Kidney epithelial cell (primary cell): ENCODE measurements around the gene PLA2R1. TPM values are rescaled to one million over a fixed set of nuclear protein-coding genes. Genes with fewer than 3 reads are reported as not detected.

Experiments used
- DNase-seq: peaks from one replicate; pipeline ENCODE4 v3.0.0-alpha.2; 2010; ENCODE audit warnings: low read depth
- H3K27me3 ChIP-seq: 2 replicates; pipeline ENCODE4 v1.6.0; 2011; ENCODE audit warnings: low read length; ENCODE audit not compliant: control insufficient read depth, insufficient read depth
- H3K36me3 ChIP-seq: 2 replicates; pipeline ENCODE4 v1.5.1; 2011; ENCODE audit warnings: low read length; ENCODE audit not compliant: control insufficient read depth, insufficient read depth
- H3K4me3 ChIP-seq: 2 replicates; pipeline ENCODE4 v1.5.1; 2011; ENCODE audit warnings: low read depth, mild to moderate bottlenecking, control low read depth, low read length
- total RNA-seq: library from RNA; depleted of rRNA; stranded (reverse); fragments of >200 nt; gene quantifications from 2 replicates; pipeline ENCODE4 v1.2.3, GENCODE V29; 2015
- TF ChIP-seq, protein P1 (sequence below): IDR thresholded peaks from 2 replicates; pipeline ENCODE4 v1.5.1; 2011; ENCODE audit warnings: mild to moderate bottlenecking, moderate library complexity, low read length, control low read depth, inconsistent platforms; ENCODE audit not compliant: insufficient read depth, poor library complexity, severe bottlenecking

Gene PLA2R1
- total RNA-seq, 1 donor from 2014 or later = 3.6 TPM

DNA sequence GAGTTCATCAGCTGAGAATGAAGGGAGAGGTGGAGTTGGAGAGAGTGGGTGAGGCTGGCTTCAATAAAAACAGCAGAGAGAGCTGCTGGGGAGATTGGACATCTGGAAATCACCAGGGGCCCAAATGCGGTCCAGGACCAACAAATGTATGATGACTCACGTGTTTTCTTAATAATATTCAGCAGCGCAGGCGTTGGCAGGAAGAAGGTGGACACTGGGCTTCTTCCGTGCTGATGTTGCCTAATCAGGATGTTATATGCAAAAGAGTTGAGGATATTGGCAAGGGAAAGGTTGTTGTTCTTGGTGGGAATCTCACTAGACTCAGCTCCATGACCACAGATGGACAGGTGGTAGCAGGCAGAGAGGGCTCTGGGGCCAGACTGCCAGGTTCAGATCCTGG lies 12.8 kb upstream of the PLA2R1 start:
- Histone ChIP-seq H3K4me3 (no peak overlapping the region), H3K27me3 (no peaks in the 10 kb centered on the region), H3K36me3 (no peaks in the 10 kb centered on the region)
- DNase-seq = no peak
- TF ChIP-seq, protein P1, sequence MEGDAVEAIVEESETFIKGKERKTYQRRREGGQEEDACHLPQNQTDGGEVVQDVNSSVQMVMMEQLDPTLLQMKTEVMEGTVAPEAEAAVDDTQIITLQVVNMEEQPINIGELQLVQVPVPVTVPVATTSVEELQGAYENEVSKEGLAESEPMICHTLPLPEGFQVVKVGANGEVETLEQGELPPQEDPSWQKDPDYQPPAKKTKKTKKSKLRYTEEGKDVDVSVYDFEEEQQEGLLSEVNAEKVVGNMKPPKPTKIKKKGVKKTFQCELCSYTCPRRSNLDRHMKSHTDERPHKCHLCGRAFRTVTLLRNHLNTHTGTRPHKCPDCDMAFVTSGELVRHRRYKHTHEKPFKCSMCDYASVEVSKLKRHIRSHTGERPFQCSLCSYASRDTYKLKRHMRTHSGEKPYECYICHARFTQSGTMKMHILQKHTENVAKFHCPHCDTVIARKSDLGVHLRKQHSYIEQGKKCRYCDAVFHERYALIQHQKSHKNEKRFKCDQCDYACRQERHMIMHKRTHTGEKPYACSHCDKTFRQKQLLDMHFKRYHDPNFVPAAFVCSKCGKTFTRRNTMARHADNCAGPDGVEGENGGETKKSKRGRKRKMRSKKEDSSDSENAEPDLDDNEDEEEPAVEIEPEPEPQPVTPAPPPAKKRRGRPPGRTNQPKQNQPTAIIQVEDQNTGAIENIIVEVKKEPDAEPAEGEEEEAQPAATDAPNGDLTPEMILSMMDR = no peak

GRCh38 chr2:160073284-160073888 lies 11.0 kb upstream of the PLA2R1 start:
- TF ChIP-seq, protein P1 = no peak
- DNase-seq = no peak
- Histone ChIP-seq H3K36me3 (no peaks in the 10 kb centered on the region), H3K4me3 (no peak overlapping the region), H3K27me3 (no peaks in the 10 kb centered on the region)

DNA sequence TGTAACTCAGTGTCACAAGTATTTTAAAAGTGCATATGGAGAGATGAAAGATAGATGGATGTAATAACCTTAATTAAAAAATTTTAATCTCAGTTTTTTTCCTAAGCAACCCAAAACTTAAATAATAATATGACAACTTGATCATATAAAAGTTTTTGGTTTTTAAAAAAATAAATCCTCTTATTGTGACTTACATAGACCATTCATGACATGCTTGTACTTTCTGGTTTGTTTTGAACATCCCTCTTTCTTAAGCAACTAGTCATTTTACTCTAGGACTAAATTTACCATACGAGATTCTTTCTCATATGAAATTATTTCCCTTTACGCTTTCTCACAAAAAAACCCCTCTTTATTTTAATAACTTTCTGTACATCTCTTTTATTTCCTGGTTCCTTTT lies 6.5 kb upstream of the PLA2R1 start:
- no peaks in the 10 kb centered on the region for H3K36me3 ChIP-seq
- no peak for DNase-seq
- H3K4me3 ChIP-seq = no peak overlapping the region
- TF ChIP-seq, protein P1 = no peak
- no peaks in the 10 kb centered on the region for H3K27me3 ChIP-seq

GRCh38 chr2:160064916-160065315 lies 2.5 kb upstream of the PLA2R1 start:
- no peaks in the 10 kb centered on the region for H3K27me3 ChIP-seq
- TF ChIP-seq, protein P1 = no peak
- H3K4me3 ChIP-seq = no peak overlapping the region
- no peak for DNase-seq
- no peaks in the 10 kb centered on the region for H3K36me3 ChIP-seq

- DNase-seq = no peak
- Histone ChIP-seq H3K27me3 (no peaks in the 10 kb centered on the region), H3K4me3 (no peak overlapping the region), H3K36me3 (no peaks in the 10 kb centered on the region)
- TF ChIP-seq, protein P1 = no peak
Measured at GRCh38 chr2:160063879-160064612, 1.6 kb upstream of the PLA2R1 start.

DNA sequence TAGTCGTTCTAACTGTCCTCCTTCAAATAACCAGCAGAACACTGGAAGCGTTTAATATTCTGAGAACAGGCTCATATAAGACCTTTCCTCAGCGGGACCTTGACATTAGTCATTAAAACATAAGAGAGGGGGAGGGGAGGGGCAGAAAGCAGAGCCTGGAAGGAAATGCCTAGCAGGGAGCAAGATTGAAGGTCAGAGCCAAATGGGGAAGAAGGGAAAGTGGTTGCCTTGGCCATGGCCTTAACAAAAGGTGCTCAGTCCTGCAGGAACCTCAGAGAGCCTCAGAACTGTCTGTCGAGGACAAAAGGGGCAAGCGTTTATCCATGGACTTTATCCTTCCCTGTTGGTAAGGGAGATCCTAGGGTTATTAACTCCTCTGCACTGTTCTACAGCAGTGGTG lies 856 bp upstream of the PLA2R1 start:
- Histone ChIP-seq H3K4me3 (no peak overlapping the region), H3K27me3 (no peaks in the 10 kb centered on the region), H3K36me3 (no peaks in the 10 kb centered on the region)
- no peak for DNase-seq
- TF ChIP-seq, protein P1 = no peak
